Common myeloid progenitor, CD34-positive (primary cell): Measurements from ENCODE around the gene CAMTA1.

ENCODE experiments used
- CTCF ChIA-PET: fragments of 350-600 bp; sonication (Branson Sonifier 250); formaldehyde crosslinking; loops from one replicate; lab custom pipeline; 2021; ENCODE audit warnings: antibody characterized with exemption; lab: Charles Lee
- POLR2A ChIA-PET: fragments of 350-600 bp; sonication (Branson Sonifier 250); formaldehyde crosslinking; loops from one replicate; lab custom pipeline; 2021; ENCODE audit warnings: antibody characterized with exemption; lab: Charles Lee
- DNase-seq, 3 donors: peaks; one replicate each; pipeline versions ENCODE4 v3.0.0 to v3.0.0-alpha.2; 2013
- H3K27ac ChIP-seq, 2 experiments: 1 replicate in 1 of 2; 2 replicates in 1 of 2; pipeline ENCODE4 v1.7.0; 2013; ENCODE audit warnings: inconsistent platforms in 2 of 2, low read length in 2 of 2, mild to moderate bottlenecking in 2 of 2, low read depth in 1 of 2, moderate library complexity in 1 of 2; ENCODE audit not compliant: severe bottlenecking in 2 of 2, insufficient read depth in 1 of 2, poor library complexity in 1 of 2
- H3K27me3 ChIP-seq, 5 experiments: replicated peaks in 2 of 5; 1 replicate in 3 of 5; 2 replicates in 2 of 5; pipeline versions ENCODE4 v1.6.1 to v1.7.0; 2013; ENCODE audit warnings: low read length in 4 of 5, mild to moderate bottlenecking in 2 of 5, moderate library complexity in 2 of 5, inconsistent platforms in 1 of 5; ENCODE audit not compliant: insufficient read depth in 5 of 5, control insufficient read depth in 4 of 5
- H3K36me3 ChIP-seq, 4 experiments: 1 replicate in 2 of 4; 2 replicates in 2 of 4; pipeline versions ENCODE4 v1.6.1 to v1.7.0; 2013; ENCODE audit warnings: low read length in 3 of 4, control low read depth in 1 of 4, mild to moderate bottlenecking in 1 of 4; ENCODE audit not compliant: control insufficient read depth in 4 of 4, insufficient read depth in 4 of 4
- H3K4me1 ChIP-seq, 4 experiments: 1 replicate in 3 of 4; 2 replicates in 1 of 4; pipeline versions ENCODE4 v1.6.1 to v1.7.1; 2013; ENCODE audit warnings: low read length in 3 of 4, mild to moderate bottlenecking in 3 of 4, control low read depth in 1 of 4, inconsistent platforms in 1 of 4, moderate library complexity in 1 of 4; ENCODE audit not compliant: control insufficient read depth in 4 of 4, insufficient read depth in 4 of 4; ENCODE audit errors: control extremely low read depth in 1 of 4
- H3K4me3 ChIP-seq, 7 experiments: 1 replicate in 4 of 7; 2 replicates in 3 of 7; pipeline versions ENCODE4 v1.5.1 to v1.7.0; 2013; ENCODE audit warnings: mild to moderate bottlenecking in 7 of 7, low read length in 6 of 7, moderate library complexity in 6 of 7, inconsistent platforms in 2 of 7, low read depth in 2 of 7, control low read depth in 1 of 7; ENCODE audit not compliant: insufficient read depth in 4 of 7, control insufficient read depth in 1 of 7; ENCODE audit errors: extremely low read depth in 1 of 7
- H3K9me3 ChIP-seq, 5 experiments: 1 replicate in 4 of 5; 2 replicates in 1 of 5; pipeline versions ENCODE4 v1.6.1 to v1.7.1; 2013; ENCODE audit warnings: low read length in 4 of 5, mild to moderate bottlenecking in 2 of 5, inconsistent platforms in 1 of 5, low read depth in 1 of 5, moderate library complexity in 1 of 5; ENCODE audit not compliant: control insufficient read depth in 4 of 5, insufficient read depth in 2 of 5; ENCODE audit errors: control extremely low read depth in 1 of 5
- WGBS: methylation state at CpG from one replicate; pipeline ENCODE4 v1.1.5; 2013; ENCODE audit not compliant: insufficient coverage; 5-methylcytosine and 5-hydroxymethylcytosine counted together

The CAMTA1 gene

DNA sequence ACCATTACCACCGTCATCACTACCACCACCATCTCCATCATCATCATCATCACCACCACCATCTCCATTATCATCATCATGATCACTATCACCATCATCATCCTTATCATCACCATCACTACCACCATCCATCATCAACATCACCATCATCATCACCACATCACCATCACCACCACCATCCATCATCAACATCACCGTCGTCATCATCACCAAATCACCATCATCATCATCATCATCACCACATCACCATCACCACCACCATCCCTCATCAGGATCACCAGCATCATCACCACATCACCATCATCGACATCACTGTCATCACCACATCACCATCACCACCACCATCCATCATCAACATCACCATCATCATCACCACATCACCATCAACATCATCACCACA is 782.8 kb downstream of the CAMTA1 start:
- DNase-seq: no peak
- POLR2A ChIA-PET: no interaction called here
- CTCF ChIA-PET: no interaction called here
- WGBS: 97% methylated on average over 4 of the region's 4 CpGs
- no peaks in the 10 kb centered on the region for H3K36me3 ChIP-seq
- H3K4me1 ChIP-seq: peaks cover 0 to 7% (median 3%) of the 10 kb centered on the region in 4 experiments
- peaks cover 0 to 1% (median 0%) of the 10 kb centered on the region in 5 experiments for H3K27me3 ChIP-seq
- H3K9me3 ChIP-seq: no peaks in the 10 kb centered on the region
- no peak overlapping the region for H3K4me3 ChIP-seq
- H3K27ac ChIP-seq: no peak overlapping the region

DNA sequence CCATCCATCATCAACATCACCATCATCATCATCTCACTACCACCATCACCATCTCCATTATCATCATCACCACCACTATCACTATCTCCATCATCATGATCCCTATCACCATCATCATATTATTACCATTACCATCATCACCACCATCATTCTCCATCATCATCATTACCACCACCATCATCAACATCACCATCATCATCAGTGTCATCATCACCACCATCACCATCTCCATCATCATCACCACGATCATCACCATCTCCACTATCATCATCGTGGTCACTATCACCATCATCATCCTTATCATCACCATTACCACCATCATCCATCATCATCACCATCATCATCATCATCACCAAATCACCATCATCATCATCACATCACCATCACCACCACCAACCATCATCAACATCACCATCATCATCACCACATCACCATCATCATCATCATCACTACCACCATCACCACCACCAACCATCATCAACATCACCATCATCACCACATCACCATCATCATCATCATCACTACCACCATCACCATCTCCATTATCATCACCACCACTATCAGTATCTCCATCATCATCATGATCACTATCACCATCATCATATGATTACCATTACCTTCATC is 783.8 kb downstream of the CAMTA1 start:
- ChIA-PET CTCF (no interaction called here), POLR2A (no interaction called here)
- no peaks in the 10 kb centered on the region for H3K9me3 ChIP-seq
- H3K4me3 ChIP-seq: no peak overlapping the region
- H3K27me3 ChIP-seq: peaks cover 0 to 1% (median 0%) of the 10 kb centered on the region in 5 experiments
- 87% methylated on average over 2 of the region's 2 CpGs for WGBS
- no peaks in the 10 kb centered on the region for H3K36me3 ChIP-seq
- H3K4me1 ChIP-seq: peaks cover 0 to 11% (median 5%) of the 10 kb centered on the region in 4 experiments
- DNase-seq: no peak
- no peak overlapping the region for H3K27ac ChIP-seq

- WGBS: 74% methylated on average over 5 of the region's 5 CpGs
- peaks cover 0 to 1% (median 0%) of the 10 kb centered on the region in 5 experiments for H3K27me3 ChIP-seq
- DNase-seq: no peak
- H3K9me3 ChIP-seq: no peaks in the 10 kb centered on the region
- no peaks in the 10 kb centered on the region for H3K36me3 ChIP-seq
- H3K27ac ChIP-seq: no peak overlapping the region
- peaks cover 0 to 11% (median 5%) of the 10 kb centered on the region in 4 experiments for H3K4me1 ChIP-seq
- H3K4me3 ChIP-seq: no peak overlapping the region
- ChIA-PET CTCF (no interaction called here), POLR2A (no interaction called here)
These were observed 785.1 kb downstream of the CAMTA1 start for GRCh38 chr1:7570311-7570710.

- POLR2A ChIA-PET: no interaction called here
- Histone ChIP-seq H3K4me1 (peaks cover 0 to 11% (median 5%) of the 10 kb centered on the region in 4 experiments), H3K27me3 (no peaks in the 10 kb centered on the region), H3K36me3 (no peaks in the 10 kb centered on the region), H3K4me3 (peak overlapping the region in 1 of 7 experiments; percentile 33), H3K27ac (no peak overlapping the region), H3K9me3 (no peaks in the 10 kb centered on the region)
- CTCF ChIA-PET: interaction anchor here (1.0 kb wide), 1 partner anchor 18 kb away, joined by 4 read pairs; no protein-coding TSS in a partner anchor
- peak; percentile 36 to 61 (median 50) for DNase-seq
- 0% methylated on average over 2 of the region's 5 CpGs for WGBS
These were observed 787.4 kb downstream of the CAMTA1 start for GRCh38 chr1:7572654-7573152.

- DNase-seq: no peak
- no peak overlapping the region for H3K27ac ChIP-seq
- H3K4me3 ChIP-seq: no peak overlapping the region
- 99% methylated on average over 10 of the region's 12 CpGs for WGBS
- no peaks in the 10 kb centered on the region for H3K27me3 ChIP-seq
- ChIA-PET CTCF (interaction anchor here (0.6 kb wide), 1 partner anchor 75 kb away, joined by 3 read pairs; no protein-coding TSS in a partner anchor), POLR2A (no interaction called here)
- H3K36me3 ChIP-seq: no peaks in the 10 kb centered on the region
- H3K9me3 ChIP-seq: no peaks in the 10 kb centered on the region
- H3K4me1 ChIP-seq: peaks cover 0 to 11% (median 5%) of the 10 kb centered on the region in 4 experiments
These were observed 788.2 kb downstream of the CAMTA1 start for GRCh38 chr1:7573481-7573880.

GRCh38 chr1:7574121-7575040 is 789.1 kb downstream of the CAMTA1 start:
- no peak overlapping the region for H3K4me3 ChIP-seq
- H3K9me3 ChIP-seq: no peaks in the 10 kb centered on the region
- no peaks in the 10 kb centered on the region for H3K27me3 ChIP-seq
- H3K4me1 ChIP-seq: peaks cover 0 to 11% (median 5%) of the 10 kb centered on the region in 4 experiments
- no peak overlapping the region for H3K27ac ChIP-seq
- CTCF ChIA-PET: interaction anchor here (0.6 to 1.4 kb wide), 2 partner anchors 58 to 74 kb away, joined by 3 to 4 read pairs; no protein-coding TSS in a partner anchor
- H3K36me3 ChIP-seq: no peaks in the 10 kb centered on the region
- 95% methylated on average over 25 of the region's 26 CpGs for WGBS
- POLR2A ChIA-PET: no interaction called here
- no peak for DNase-seq
